ENCODE measurements around the gene PID1. TPM values are rescaled to one million over a fixed set of nuclear protein-coding genes. Genes with fewer than 3 reads are reported as not detected.

PID1 gene
- total RNA-seq, 2 donors from 2014 or later: 13.0 to 13.8 TPM

- Histone ChIP-seq H3K4me1 (no peaks in the 10 kb centered on the region), H3K4me3 (no peak overlapping the region), H3K27ac (no peak overlapping the region), H3K9me3 (peaks cover 0 to 14% (median 0%) of the 10 kb centered on the region in 3 donors), H3K27me3 (no peaks in the 10 kb centered on the region), H3K36me3 (replicated peaks in 1 of 2; ENCODE audit: insufficient read depth in 1 of 2, low read depth in 2 of 2) (no peaks in the 10 kb centered on the region)
- ATAC-seq (no peak), DNase-seq (no peak)
- 21 to 22% methylated on average over 2 of the region's 2 CpGs for WGBS, 2 donors
- intact Hi-C loops (cut with DNase I): no loop called here
- TF ChIP-seq POLR2A (IDR thresholded peaks at IDR 0.05) (no peak), CTCF (IDR thresholded peaks at IDR 0.05) (no peak)
Observed at GRCh38 chr2:229003256-229003655, 267.8 kb downstream of the PID1 start.

GRCh38 chr2:229001196-229001595, 269.9 kb downstream of the PID1 start:
- H3K27me3 ChIP-seq: no peaks in the 10 kb centered on the region
- intact Hi-C loops (cut with DNase I): no loop called here
- ATAC-seq: no peak

GRCh38 chr2:228999326-228999725, 271.8 kb downstream of the PID1 start:
- Histone ChIP-seq H3K27me3 (no peaks in the 10 kb centered on the region), H3K4me3 (no peak overlapping the region), H3K36me3 (replicated peaks in 1 of 2; ENCODE audit: insufficient read depth in 1 of 2, low read depth in 2 of 2) (no peaks in the 10 kb centered on the region), H3K9me3 (peaks cover 0 to 14% (median 0%) of the 10 kb centered on the region in 3 donors), H3K27ac (no peak overlapping the region), H3K4me1 (no peaks in the 10 kb centered on the region)
- 13 to 52% methylated on average over 1 of the region's 1 CpG for WGBS, 2 donors
- TF ChIP-seq POLR2A (IDR thresholded peaks at IDR 0.05): no peak
- no peak for TF ChIP-seq CTCF (IDR thresholded peaks at IDR 0.05)
- intact Hi-C loops (cut with DNase I): no loop called here
- no peak for DNase-seq
- no peak for ATAC-seq

More at GRCh38 chr2:229001196-229001595, 269.9 kb downstream of the PID1 start:
- no peak overlapping the region for H3K4me3 ChIP-seq
- no peaks in the 10 kb centered on the region for H3K4me1 ChIP-seq
- DNase-seq: no peak
- H3K36me3 ChIP-seq (replicated peaks in 1 of 2; ENCODE audit: insufficient read depth in 1 of 2, low read depth in 2 of 2): no peaks in the 10 kb centered on the region
- peaks cover 0 to 14% (median 0%) of the 10 kb centered on the region in 3 donors for H3K9me3 ChIP-seq
- no peak for TF ChIP-seq POLR2A (IDR thresholded peaks at IDR 0.05)
- TF ChIP-seq CTCF (IDR thresholded peaks at IDR 0.05): no peak
- no peak overlapping the region for H3K27ac ChIP-seq
- 33 to 36% methylated on average over 1 of the region's 1 CpG for WGBS, 2 donors

DNA sequence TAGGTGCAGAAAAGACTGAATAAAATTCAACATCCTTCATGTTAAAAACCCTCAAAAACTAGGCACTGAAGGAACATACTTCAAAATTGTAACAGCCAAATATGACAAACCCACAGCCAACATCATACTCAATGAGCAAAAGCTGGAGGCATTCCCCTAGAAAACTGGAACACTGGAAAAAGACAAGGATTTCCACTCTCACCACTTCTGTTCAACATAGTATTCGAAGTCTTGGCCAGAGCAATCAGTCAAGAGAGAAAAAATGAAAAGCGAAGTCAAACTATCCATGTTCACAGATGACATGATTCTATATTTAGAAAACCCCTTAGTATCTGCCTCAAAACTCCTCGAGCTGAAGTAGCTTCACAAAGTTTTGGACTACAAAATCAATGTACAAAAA, 282.3 kb downstream of the PID1 start:
- Histone ChIP-seq H3K4me1 (no peaks in the 10 kb centered on the region), H3K27me3 (no peaks in the 10 kb centered on the region), H3K27ac (no peak overlapping the region), H3K36me3 (replicated peaks in 1 of 2; ENCODE audit: insufficient read depth in 1 of 2, low read depth in 2 of 2) (no peaks in the 10 kb centered on the region), H3K9me3 (no peaks in the 10 kb centered on the region), H3K4me3 (no peak overlapping the region)
- TF ChIP-seq CTCF (IDR thresholded peaks at IDR 0.05): no peak
- no peak for TF ChIP-seq POLR2A (IDR thresholded peaks at IDR 0.05)
- DNase-seq (no peak), ATAC-seq (no peak)
- intact Hi-C loops (cut with DNase I): no loop called here
- WGBS, 2 donors: 39 to 43% methylated on average over 3 of the region's 3 CpGs

- WGBS, 2 donors: 40 to 58% methylated on average over 2 of the region's 2 CpGs
- Histone ChIP-seq H3K4me3 (no peak overlapping the region), H3K9me3 (no peaks in the 10 kb centered on the region), H3K27me3 (no peaks in the 10 kb centered on the region), H3K27ac (no peak overlapping the region), H3K4me1 (no peaks in the 10 kb centered on the region), H3K36me3 (replicated peaks in 1 of 2; ENCODE audit: insufficient read depth in 1 of 2, low read depth in 2 of 2) (no peaks in the 10 kb centered on the region)
- intact Hi-C loops (cut with DNase I): no loop called here
- ATAC-seq: no peak
- DNase-seq: no peak
- TF ChIP-seq POLR2A (IDR thresholded peaks at IDR 0.05) (no peak), CTCF (IDR thresholded peaks at IDR 0.05) (no peak)
Observed at GRCh38 chr2:228987441-228988155, 283.5 kb downstream of the PID1 start.

All from body of pancreas (tissue), 4 donors.